Neural crest cell (in vitro differentiated cells): ENCODE data around the gene ZFP90. TPM values are rescaled to one million over a fixed set of nuclear protein-coding genes. Genes with fewer than 3 reads are reported as not detected.

Source experiments
- DNase-seq: peaks from one replicate; pipeline ENCODE4 v3.0.0; 2021; ENCODE audit warnings: low read depth, mixed read lengths, low spot score
- H3K27ac Mint-ChIP-seq: one replicate; pipeline ENCODE4 v1.8.0; 2021; ENCODE audit warnings: mild to moderate bottlenecking, mixed read lengths; ENCODE audit not compliant: unreplicated experiment
- H3K27me3 Mint-ChIP-seq: 2 replicates; pipeline ENCODE4 v1.8.0; 2021; ENCODE audit warnings: low read depth, mild to moderate bottlenecking, mixed read lengths
- H3K36me3 Mint-ChIP-seq: 2 replicates; pipeline ENCODE4 v1.8.0; 2021; ENCODE audit warnings: low read depth, mild to moderate bottlenecking, mixed read lengths
- H3K4me1 Mint-ChIP-seq: 2 replicates; pipeline ENCODE4 v1.8.0; 2021; ENCODE audit warnings: mixed read lengths
- H3K4me3 Mint-ChIP-seq: one replicate; pipeline ENCODE4 v1.8.0; 2021; ENCODE audit warnings: mild to moderate bottlenecking, mixed read lengths
- H3K9me3 Mint-ChIP-seq: 2 replicates; pipeline ENCODE4 v1.8.0; 2021; ENCODE audit warnings: mixed read lengths
- total RNA-seq: library from RNA; stranded (reverse); gene quantifications from 2 replicates; pipeline ENCODE4 v1.2.1, GENCODE V29; 2021
- TF ChIP-seq, protein P1 (sequence below): fragments of 200-600 bp; sonication (generic); conservative IDR thresholded peaks from 2 replicates; pipeline ENCODE4 v1.5.0; 2021; ENCODE audit warnings: antibody characterized with exemption, mild to moderate bottlenecking

Gene ZFP90
- total RNA-seq, 1 donor from 2014 or later = 56.2 TPM

DNA sequence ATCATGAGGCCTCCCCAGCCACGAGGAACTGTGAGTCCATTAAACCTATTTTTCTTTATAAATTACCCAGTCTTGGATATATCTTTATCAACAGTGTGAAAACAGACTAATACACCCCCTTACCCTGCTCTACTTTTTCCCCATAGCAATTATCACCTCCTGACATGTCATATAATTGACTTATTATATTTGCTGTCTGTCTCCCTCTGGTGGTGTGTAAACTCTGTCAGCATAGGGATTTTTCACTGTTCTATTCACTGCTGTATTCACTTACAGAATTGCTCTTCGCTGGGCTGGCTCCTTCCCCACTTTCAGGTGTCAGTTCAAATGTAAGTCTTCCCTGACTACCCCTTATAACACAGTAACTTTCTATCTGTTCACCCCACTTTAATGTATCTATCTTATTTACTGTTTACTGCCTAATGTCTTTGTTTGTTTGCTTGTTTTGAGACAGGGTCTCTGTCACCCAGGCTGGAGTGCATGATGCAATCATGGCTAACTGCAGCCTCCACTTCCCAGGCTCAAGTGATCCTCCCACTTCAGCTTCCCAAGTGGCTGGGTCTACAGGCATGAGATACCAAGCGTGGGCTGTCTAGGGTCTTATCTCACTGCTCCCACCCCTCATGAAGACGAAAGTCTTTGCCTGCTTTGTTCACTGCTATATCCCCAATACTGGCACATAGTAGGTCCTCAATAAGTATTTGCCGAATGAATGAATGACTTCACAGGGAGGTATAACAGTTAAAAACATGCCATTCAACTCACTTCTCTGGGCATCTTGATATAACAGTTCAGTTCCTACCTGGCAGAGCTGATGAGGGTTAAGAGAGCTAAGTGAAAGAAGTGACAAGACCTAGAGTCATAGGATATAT lies 53.6 kb downstream of the ZFP90 start:
- TF ChIP-seq, protein P1, sequence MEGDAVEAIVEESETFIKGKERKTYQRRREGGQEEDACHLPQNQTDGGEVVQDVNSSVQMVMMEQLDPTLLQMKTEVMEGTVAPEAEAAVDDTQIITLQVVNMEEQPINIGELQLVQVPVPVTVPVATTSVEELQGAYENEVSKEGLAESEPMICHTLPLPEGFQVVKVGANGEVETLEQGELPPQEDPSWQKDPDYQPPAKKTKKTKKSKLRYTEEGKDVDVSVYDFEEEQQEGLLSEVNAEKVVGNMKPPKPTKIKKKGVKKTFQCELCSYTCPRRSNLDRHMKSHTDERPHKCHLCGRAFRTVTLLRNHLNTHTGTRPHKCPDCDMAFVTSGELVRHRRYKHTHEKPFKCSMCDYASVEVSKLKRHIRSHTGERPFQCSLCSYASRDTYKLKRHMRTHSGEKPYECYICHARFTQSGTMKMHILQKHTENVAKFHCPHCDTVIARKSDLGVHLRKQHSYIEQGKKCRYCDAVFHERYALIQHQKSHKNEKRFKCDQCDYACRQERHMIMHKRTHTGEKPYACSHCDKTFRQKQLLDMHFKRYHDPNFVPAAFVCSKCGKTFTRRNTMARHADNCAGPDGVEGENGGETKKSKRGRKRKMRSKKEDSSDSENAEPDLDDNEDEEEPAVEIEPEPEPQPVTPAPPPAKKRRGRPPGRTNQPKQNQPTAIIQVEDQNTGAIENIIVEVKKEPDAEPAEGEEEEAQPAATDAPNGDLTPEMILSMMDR = peak; percentile 51
- Mint-ChIP-seq H3K36me3 (peaks cover 20% of the 10 kb centered on the region), H3K9me3 (peaks cover 6% of the 10 kb centered on the region), H3K27me3 (no peaks in the 10 kb centered on the region), H3K4me3 (no peak overlapping the region), H3K27ac (no peak overlapping the region), H3K4me1 (peaks cover 9% of the 10 kb centered on the region)
- no peak for DNase-seq

DNA sequence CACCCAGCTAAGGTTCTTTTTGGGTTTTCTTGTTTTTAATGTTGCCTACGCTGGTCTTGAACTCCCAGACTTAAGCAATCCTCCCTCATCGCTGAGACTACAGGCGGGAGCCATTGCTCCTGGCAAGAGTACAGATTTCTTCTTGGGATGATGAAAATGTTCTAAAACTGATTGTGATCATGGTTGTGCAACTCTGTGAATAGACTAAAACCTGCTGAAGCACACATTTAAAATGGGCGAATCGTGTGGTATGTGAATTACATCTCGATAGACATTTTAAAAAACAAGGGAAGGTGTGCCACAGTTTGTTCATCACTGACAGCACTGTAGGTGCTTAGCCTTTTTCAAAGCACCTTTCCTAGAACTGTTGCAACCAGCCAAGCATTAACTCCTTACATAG lies 57.2 kb downstream of the ZFP90 start:
- Mint-ChIP-seq H3K27ac (peak overlapping the region; percentile 45), H3K4me3 (no peak overlapping the region), H3K9me3 (peaks cover 6% of the 10 kb centered on the region), H3K4me1 (peaks cover 6% of the 10 kb centered on the region), H3K27me3 (no peaks in the 10 kb centered on the region), H3K36me3 (peaks cover 16% of the 10 kb centered on the region)
- no peak for DNase-seq
- TF ChIP-seq, protein P1 = no peak

- Mint-ChIP-seq H3K4me1 (peaks cover 6% of the 10 kb centered on the region), H3K27me3 (no peaks in the 10 kb centered on the region), H3K36me3 (no peaks in the 10 kb centered on the region), H3K4me3 (no peak overlapping the region), H3K27ac (no peak overlapping the region), H3K9me3 (no peaks in the 10 kb centered on the region)
- no peak for DNase-seq
- TF ChIP-seq, protein P1 = no peak
Measured at GRCh38 chr16:68599586-68599985, 60.5 kb downstream of the ZFP90 start.

DNA sequence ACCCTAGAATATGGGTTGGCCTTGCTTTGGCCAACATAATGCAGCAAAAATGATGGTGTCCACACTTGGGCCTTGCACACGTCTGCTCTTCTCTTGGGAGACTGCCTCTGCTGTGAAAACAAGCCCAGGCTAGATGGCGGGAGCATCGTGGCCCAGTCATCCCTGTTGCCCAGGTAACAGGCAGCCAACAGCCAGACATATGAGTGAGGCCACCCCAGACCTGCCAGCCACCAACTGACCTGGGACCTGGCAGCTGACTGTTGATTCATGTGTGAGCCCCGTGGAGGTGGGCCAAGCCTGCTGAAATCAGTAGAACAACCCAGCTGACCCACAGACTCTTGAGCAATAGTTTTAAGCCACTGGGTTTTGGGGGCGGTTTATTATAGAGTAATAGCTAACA lies 66.7 kb downstream of the ZFP90 start:
- Mint-ChIP-seq H3K4me3 (no peak overlapping the region), H3K27ac (no peak overlapping the region), H3K27me3 (no peaks in the 10 kb centered on the region), H3K9me3 (no peaks in the 10 kb centered on the region), H3K36me3 (no peaks in the 10 kb centered on the region), H3K4me1 (no peaks in the 10 kb centered on the region)
- no peak for DNase-seq
- TF ChIP-seq, protein P1 = no peak

GRCh38 chr16:68607443-68607842 lies 68.4 kb downstream of the ZFP90 start:
- DNase-seq = no peak
- H3K36me3 Mint-ChIP-seq = peaks cover under 1% of the 10 kb centered on the region
- H3K4me3 Mint-ChIP-seq = no peak overlapping the region
- H3K4me1 Mint-ChIP-seq = no peaks in the 10 kb centered on the region
- TF ChIP-seq, protein P1 = no peak
- H3K9me3 Mint-ChIP-seq = no peaks in the 10 kb centered on the region
- H3K27ac Mint-ChIP-seq = no peak overlapping the region
- no peaks in the 10 kb centered on the region for H3K27me3 Mint-ChIP-seq
